ENCODE measurements around the gene RIPK3. TPM values are rescaled to one million over a fixed set of nuclear protein-coding genes. Genes with fewer than 3 reads are reported as not detected.

Gene RIPK3
- total and polyA plus RNA-seq, 2 of the 8 experiments (the other 6 are each of a cell fraction or from before 2014, with no cell fraction given) = 0.24 to 0.39 TPM

DNA sequence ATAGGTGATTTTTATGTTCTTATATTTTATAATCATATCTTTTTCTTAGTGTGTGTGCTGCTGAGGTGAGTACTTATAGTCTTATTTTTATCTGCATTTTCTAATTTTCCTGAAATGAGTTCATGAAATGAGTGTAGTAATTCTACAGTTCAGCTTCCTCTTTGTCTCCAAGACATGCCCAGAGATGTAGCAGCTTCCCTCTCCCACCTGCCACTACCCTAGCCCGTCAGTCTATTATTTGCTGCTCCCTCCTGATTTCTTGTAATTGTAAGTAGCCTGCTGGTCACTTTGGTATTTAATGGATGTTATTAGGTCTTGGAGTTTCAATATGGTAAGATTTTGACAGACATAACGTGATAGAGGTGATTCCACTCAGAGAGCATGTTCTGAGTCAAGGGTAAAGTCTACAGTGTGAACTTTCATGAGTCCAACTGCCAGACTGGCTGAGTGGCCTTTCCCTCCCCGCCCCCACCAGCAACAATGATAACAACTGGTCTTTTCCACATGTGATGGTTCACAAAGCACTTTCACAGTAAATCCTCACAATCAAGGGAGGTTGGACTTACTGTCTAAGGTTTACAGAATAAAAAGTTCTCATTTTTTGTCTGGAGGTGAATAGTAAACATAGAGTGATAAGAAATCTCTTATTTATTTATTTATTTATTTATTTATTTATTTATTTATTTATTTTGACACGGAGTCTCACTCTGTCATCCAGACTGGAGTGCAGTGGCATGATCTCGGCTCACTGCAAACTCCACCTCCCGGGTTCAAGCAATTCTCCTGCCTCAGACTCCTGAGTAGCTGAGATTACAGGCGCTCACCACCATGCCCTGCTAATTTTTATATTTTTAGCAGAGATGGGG is 4.2 kb upstream of the RIPK3 start:
- H3K4me2 ChIP-seq (ENCODE audit: insufficient read depth in 1 of 2, low read depth in 2 of 2, low read length in 2 of 2) = no peak overlapping the region
- H3K18ac ChIP-seq (ENCODE audit: extremely low read depth, low read length) = no peak overlapping the region
- H3K79me1 ChIP-seq (ENCODE audit: low read depth, low read length) = no peaks in the 10 kb centered on the region
- no peaks in the 10 kb centered on the region for H3K9me3 ChIP-seq (ENCODE audit: insufficient read depth in 2 of 2, low read depth in 1 of 2, low read length in 1 of 2)
- no peak overlapping the region for H2AFZ ChIP-seq (ENCODE audit: low read length)
- CTCF ChIA-PET (ENCODE audit: partially characterized antibody) = interaction anchor here (1.0 to 4.4 kb wide), 6 partner anchors 11 to 92 kb away, joined by 5 to 33 read pairs (median 7); partner anchors contain the start of gene KHNYN
- no peak overlapping the region for H4K91ac ChIP-seq (replicated peaks; ENCODE audit: insufficient read length, low read length)
- no peak overlapping the region for H4K5ac ChIP-seq (ENCODE audit: insufficient read length, low read depth, low read length)
- no peak overlapping the region for H2BK120ac ChIP-seq (replicated peaks; ENCODE audit: low read depth, low read length)
- no peak overlapping the region for H3K14ac ChIP-seq (ENCODE audit: insufficient read length)
- H3K27ac ChIP-seq (ENCODE audit: low read depth, low read length) = no peak overlapping the region
- H3K79me2 ChIP-seq (ENCODE audit: control insufficient read depth in 1 of 2, insufficient read depth in 2 of 2, low read length in 2 of 2) = no peaks in the 10 kb centered on the region
- peaks cover 16 to 29% (median 27%) of the 10 kb centered on the region in 4 experiments for H3K27me3 ChIP-seq (replicated peaks in 1 of 4; ENCODE audit: control insufficient read depth in 3 of 4, extremely low read depth in 1 of 4, insufficient read depth in 3 of 4, low read length in 3 of 4)
- H3K56ac ChIP-seq (replicated peaks; ENCODE audit: insufficient read length, low read depth, low read length) = no peak overlapping the region
- H2BK20ac ChIP-seq (ENCODE audit: low read length) = no peak overlapping the region
- no peak overlapping the region for H2AK5ac ChIP-seq (ENCODE audit: low read depth, low read length)
- peak overlapping the region; percentile 61; the same call in 1 of the 2 replicates for H2BK15ac ChIP-seq (ENCODE audit: low read length)
- no peak for FAIRE-seq
- H2BK12ac ChIP-seq (ENCODE audit: low read depth, low read length) = no peak overlapping the region
- H3K23ac ChIP-seq (ENCODE audit: insufficient read length) = no peak overlapping the region
- POLR2A ChIA-PET (ENCODE audit: partially characterized antibody) = interaction anchor here (0.6 to 1.7 kb wide), 4 partner anchors 26 to 260 kb away, joined by 3 to 5 read pairs (median 3); partner anchors contain the start of genes CBLN3 and KHNYN
- WGBS, 2 experiments (ENCODE audit: extremely low coverage in 1 of 2, insufficient coverage in 1 of 2, insufficient read length in 1 of 2, insufficient replicate concordance in 2 of 2, low coverage in 1 of 2, low lambda C conversion rate in 2 of 2, missing lambda C conversion rate in 1 of 2) = 77% methylated on average over 7 of the region's 7 CpGs; no CpG with 5 or more reads in 1 of the 2 experiments
- H4K20me1 ChIP-seq (replicated peaks in 1 of 2; ENCODE audit: control insufficient read depth in 1 of 2, insufficient read depth in 2 of 2, low read length in 2 of 2) = no peaks in the 10 kb centered on the region
- H2BK5ac ChIP-seq (ENCODE audit: low read depth, low read length) = no peak overlapping the region
- DNase-seq (ENCODE audit: low read depth in 1 of 2, low spot score in 2 of 2) = no peak
- H3K4me1 ChIP-seq (replicated peaks in 1 of 4; ENCODE audit: control insufficient read depth in 3 of 4, insufficient read depth in 4 of 4, low read length in 3 of 4) = peaks cover 0 to 4% (median 0%) of the 10 kb centered on the region in 4 experiments; a peak in 2 of 7 replicates
- H3K4ac ChIP-seq (replicated peaks; ENCODE audit: insufficient read length, low read depth, low read length) = no peak overlapping the region
- H3K23me2 ChIP-seq (ENCODE audit: low read depth, low read length) = peaks cover 8% of the 10 kb centered on the region; the same call in 1 of the 2 replicates
- H3K9ac ChIP-seq (replicated peaks in 1 of 4; ENCODE audit: extremely low read depth in 1 of 4, low read depth in 3 of 4, low read length in 3 of 4) = no peak overlapping the region
- no peak overlapping the region for H4K8ac ChIP-seq (ENCODE audit: extremely low read depth, insufficient read depth, low read length)
- no peaks in the 10 kb centered on the region for H3K36me3 ChIP-seq (ENCODE audit: control insufficient read depth in 2 of 4, insufficient read depth in 4 of 4, low read length in 3 of 4)
- no peak overlapping the region for H3K4me3 ChIP-seq (ENCODE audit: extremely low read depth in 1 of 4, insufficient read depth in 2 of 4, low read depth in 3 of 4, low read length in 4 of 4)
- TF ChIP-seq FOSL1 (IDR thresholded peaks at IDR 0.05; ENCODE audit: insufficient read depth, low read depth, low read length) (no peak), EGR1 (IDR thresholded peaks at IDR 0.05; ENCODE audit: borderline replicate concordance, low read depth, low read length) (no peak), GABPA (IDR thresholded peaks at IDR 0.05; ENCODE audit: borderline replicate concordance, insufficient read depth, low read length) (no peak), EZH2 (IDR thresholded peaks at IDR 0.05; ENCODE audit: low read depth, low read length, severe bottlenecking) (no peak), CTBP2 (IDR thresholded peaks at IDR 0.05; ENCODE audit: borderline replicate concordance, insufficient read depth, insufficient read length, low read length) (no peak), ATF2 (IDR thresholded peaks at IDR 0.05; ENCODE audit: low read length) (no peak), POLR2A (IDR thresholded peaks at IDR 0.05; ENCODE audit: control extremely low read depth in 1 of 2, low read depth in 2 of 2, low read length in 2 of 2) (no peak), E2F6 (IDR thresholded peaks at IDR 0.05) (no peak)
